ENCODE measurements around the gene MAML3.

MAML3 gene

GRCh38 chr4:140168474-140168873, 14.5 kb upstream of the MAML3 start:
- no peak for DNase-seq (ENCODE audit: low read depth in 1 of 2, low spot score in 1 of 2)
- Histone ChIP-seq H3K4me3 (replicated peaks; ENCODE audit: insufficient read depth, low read length) (no peak overlapping the region), H3K27me3 (ENCODE audit: insufficient read depth, poor library complexity, severe bottlenecking) (no peaks in the 10 kb centered on the region), H3K27ac (replicated peaks) (no peak overlapping the region)
- TF ChIP-seq, protein P1, sequence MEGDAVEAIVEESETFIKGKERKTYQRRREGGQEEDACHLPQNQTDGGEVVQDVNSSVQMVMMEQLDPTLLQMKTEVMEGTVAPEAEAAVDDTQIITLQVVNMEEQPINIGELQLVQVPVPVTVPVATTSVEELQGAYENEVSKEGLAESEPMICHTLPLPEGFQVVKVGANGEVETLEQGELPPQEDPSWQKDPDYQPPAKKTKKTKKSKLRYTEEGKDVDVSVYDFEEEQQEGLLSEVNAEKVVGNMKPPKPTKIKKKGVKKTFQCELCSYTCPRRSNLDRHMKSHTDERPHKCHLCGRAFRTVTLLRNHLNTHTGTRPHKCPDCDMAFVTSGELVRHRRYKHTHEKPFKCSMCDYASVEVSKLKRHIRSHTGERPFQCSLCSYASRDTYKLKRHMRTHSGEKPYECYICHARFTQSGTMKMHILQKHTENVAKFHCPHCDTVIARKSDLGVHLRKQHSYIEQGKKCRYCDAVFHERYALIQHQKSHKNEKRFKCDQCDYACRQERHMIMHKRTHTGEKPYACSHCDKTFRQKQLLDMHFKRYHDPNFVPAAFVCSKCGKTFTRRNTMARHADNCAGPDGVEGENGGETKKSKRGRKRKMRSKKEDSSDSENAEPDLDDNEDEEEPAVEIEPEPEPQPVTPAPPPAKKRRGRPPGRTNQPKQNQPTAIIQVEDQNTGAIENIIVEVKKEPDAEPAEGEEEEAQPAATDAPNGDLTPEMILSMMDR (IDR thresholded peaks at IDR 0.05; ENCODE audit: insufficient read depth, low read length): no peak
- TF ChIP-seq, protein P2, sequence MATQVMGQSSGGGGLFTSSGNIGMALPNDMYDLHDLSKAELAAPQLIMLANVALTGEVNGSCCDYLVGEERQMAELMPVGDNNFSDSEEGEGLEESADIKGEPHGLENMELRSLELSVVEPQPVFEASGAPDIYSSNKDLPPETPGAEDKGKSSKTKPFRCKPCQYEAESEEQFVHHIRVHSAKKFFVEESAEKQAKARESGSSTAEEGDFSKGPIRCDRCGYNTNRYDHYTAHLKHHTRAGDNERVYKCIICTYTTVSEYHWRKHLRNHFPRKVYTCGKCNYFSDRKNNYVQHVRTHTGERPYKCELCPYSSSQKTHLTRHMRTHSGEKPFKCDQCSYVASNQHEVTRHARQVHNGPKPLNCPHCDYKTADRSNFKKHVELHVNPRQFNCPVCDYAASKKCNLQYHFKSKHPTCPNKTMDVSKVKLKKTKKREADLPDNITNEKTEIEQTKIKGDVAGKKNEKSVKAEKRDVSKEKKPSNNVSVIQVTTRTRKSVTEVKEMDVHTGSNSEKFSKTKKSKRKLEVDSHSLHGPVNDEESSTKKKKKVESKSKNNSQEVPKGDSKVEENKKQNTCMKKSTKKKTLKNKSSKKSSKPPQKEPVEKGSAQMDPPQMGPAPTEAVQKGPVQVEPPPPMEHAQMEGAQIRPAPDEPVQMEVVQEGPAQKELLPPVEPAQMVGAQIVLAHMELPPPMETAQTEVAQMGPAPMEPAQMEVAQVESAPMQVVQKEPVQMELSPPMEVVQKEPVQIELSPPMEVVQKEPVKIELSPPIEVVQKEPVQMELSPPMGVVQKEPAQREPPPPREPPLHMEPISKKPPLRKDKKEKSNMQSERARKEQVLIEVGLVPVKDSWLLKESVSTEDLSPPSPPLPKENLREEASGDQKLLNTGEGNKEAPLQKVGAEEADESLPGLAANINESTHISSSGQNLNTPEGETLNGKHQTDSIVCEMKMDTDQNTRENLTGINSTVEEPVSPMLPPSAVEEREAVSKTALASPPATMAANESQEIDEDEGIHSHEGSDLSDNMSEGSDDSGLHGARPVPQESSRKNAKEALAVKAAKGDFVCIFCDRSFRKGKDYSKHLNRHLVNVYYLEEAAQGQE (IDR thresholded peaks at IDR 0.05; ENCODE audit: insufficient replicate concordance, low read depth): no peak
- TF ChIP-seq POLR2AphosphoS5 (IDR thresholded peaks at IDR 0.05; ENCODE audit: low read depth): no peak
- no peak for TF ChIP-seq GABPA (IDR thresholded peaks at IDR 0.05; ENCODE audit: low read depth)
- no peak for TF ChIP-seq SPI1 (IDR thresholded peaks at IDR 0.05; ENCODE audit: borderline replicate concordance, low read depth)

DNA sequence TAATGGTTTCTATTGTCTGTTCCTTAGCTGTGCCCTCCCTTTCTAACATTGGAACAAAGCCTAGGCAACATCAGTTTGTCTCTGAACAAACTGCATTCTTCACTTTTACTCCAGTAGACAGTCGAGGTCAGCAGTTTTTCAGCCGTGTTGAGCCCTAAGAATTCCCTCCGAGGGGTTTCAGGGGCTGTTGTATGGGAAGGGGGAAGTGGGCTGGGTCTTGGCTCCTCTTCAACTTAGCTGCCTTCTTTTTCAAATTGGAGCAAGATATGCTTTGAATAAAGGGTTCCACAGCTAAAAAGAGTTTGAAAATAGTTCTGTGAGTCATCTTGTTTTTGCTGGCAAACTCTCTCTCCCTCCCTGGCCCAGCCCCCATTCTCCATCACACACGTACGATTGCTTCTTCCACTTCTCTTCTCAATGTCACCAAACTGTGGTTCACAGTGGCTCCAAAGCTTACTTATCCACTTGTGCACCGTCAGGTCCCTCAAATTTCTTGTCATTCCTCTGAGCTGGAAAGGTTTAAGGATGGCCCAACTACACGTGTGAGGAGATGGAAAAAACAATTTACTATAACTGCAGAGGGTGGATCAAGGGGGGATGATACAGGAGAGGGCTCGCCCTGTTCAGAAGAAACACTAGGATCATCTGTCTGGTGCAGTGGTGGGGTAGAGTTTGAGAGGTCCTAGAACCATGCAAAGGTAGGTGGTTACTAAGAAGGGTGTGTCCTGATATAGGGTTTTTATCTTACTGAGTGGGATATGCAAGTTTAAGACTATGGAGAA, 9.2 kb upstream of the MAML3 start:
- Histone ChIP-seq H3K27me3 (ENCODE audit: insufficient read depth, poor library complexity, severe bottlenecking) (no peaks in the 10 kb centered on the region), H3K4me3 (replicated peaks; ENCODE audit: insufficient read depth, low read length) (no peak overlapping the region), H3K27ac (replicated peaks) (no peak overlapping the region)
- TF ChIP-seq SPI1 (IDR thresholded peaks at IDR 0.05; ENCODE audit: borderline replicate concordance, low read depth) (no peak), GABPA (IDR thresholded peaks at IDR 0.05; ENCODE audit: low read depth) (no peak), POLR2AphosphoS5 (IDR thresholded peaks at IDR 0.05; ENCODE audit: low read depth) (no peak)
- TF ChIP-seq, protein P1 (IDR thresholded peaks at IDR 0.05; ENCODE audit: insufficient read depth, low read length): no peak
- TF ChIP-seq, protein P2 (IDR thresholded peaks at IDR 0.05; ENCODE audit: insufficient replicate concordance, low read depth): no peak
- no peak for DNase-seq (ENCODE audit: low read depth in 1 of 2, low spot score in 1 of 2)

DNA sequence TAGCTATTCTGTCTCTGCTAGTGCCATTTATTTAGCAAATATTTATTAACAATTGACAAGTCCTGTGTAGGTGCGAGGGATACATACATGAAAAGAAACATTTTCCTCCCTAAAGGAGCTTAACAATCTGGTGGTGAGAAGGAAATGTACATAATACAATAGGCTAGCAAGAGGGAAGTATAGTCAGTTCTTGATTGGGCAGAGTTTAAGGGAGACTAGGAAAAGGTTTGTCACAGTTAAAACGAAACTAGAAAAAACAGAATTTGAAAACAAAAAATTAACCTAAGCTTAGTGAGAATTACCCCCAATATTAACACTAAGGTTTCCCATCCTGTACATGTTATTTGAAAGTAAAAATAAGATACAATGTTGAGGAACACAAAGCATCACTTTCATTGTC, 8.6 kb upstream of the MAML3 start:
- TF ChIP-seq GABPA (IDR thresholded peaks at IDR 0.05; ENCODE audit: low read depth): no peak
- TF ChIP-seq, protein P1 (IDR thresholded peaks at IDR 0.05; ENCODE audit: insufficient read depth, low read length): no peak
- TF ChIP-seq SPI1 (IDR thresholded peaks at IDR 0.05; ENCODE audit: borderline replicate concordance, low read depth): no peak
- no peak for TF ChIP-seq POLR2AphosphoS5 (IDR thresholded peaks at IDR 0.05; ENCODE audit: low read depth)
- TF ChIP-seq, protein P2 (IDR thresholded peaks at IDR 0.05; ENCODE audit: insufficient replicate concordance, low read depth): no peak
- no peaks in the 10 kb centered on the region for H3K27me3 ChIP-seq (ENCODE audit: insufficient read depth, poor library complexity, severe bottlenecking)
- H3K27ac ChIP-seq (replicated peaks): no peak overlapping the region
- DNase-seq (ENCODE audit: low read depth in 1 of 2, low spot score in 1 of 2): no peak
- H3K4me3 ChIP-seq (replicated peaks; ENCODE audit: insufficient read depth, low read length): no peak overlapping the region

Measured in HL-60 (cell line).